GM18511 (cell line): Measurements from ENCODE around the gene FMO5.
"Not testable (repeated sequence)": the region's sequence is repeated elsewhere in the genome, so short reads cannot be mapped to it uniquely, and the experiment has no call there.

Experiments used
- ATAC-seq: cut with Tn5 transposase; IDR thresholded peaks from one replicate; pipeline ENCODE4 v1.9.1; 2021; ENCODE audit warnings: mild to moderate bottlenecking, moderate library complexity; ENCODE audit not compliant: unreplicated experiment

FMO5 gene

GRCh38 chr1:147240131-147240721 lies 15.1 kb upstream of the FMO5 start:
- not testable (repeated sequence) for ATAC-seq

- no peak for ATAC-seq
Observed at GRCh38 chr1:147238925-147239820, 14.0 kb upstream of the FMO5 start.

GRCh38 chr1:147238053-147238902 lies 13.1 kb upstream of the FMO5 start:
- no peak for ATAC-seq

- ATAC-seq, result no peak
Observed at GRCh38 chr1:147236959-147237791, 12.0 kb upstream of the FMO5 start.

GRCh38 chr1:147236448-147236847 lies 11.3 kb upstream of the FMO5 start:
- ATAC-seq, result no peak

DNA sequence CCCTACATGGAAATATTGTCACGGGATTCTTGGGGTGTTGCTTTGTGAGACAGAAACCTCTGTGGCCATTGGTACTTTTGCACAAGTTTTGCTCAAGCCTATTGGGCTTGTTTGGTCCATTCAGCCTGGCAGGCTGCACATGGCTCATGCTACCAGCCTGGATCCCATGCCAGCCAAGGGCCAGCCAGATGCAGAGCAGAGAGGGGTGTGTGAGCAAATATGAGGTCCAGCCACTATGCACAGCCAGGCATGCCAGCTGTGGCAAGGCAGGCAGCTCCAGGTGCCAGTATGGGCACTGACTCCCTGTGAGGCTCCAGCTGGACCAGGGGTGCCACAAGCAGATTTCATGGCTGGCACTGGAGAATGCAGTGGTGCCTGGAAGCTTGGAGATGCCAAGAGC lies 10.7 kb upstream of the FMO5 start:
- ATAC-seq, result no peak

DNA sequence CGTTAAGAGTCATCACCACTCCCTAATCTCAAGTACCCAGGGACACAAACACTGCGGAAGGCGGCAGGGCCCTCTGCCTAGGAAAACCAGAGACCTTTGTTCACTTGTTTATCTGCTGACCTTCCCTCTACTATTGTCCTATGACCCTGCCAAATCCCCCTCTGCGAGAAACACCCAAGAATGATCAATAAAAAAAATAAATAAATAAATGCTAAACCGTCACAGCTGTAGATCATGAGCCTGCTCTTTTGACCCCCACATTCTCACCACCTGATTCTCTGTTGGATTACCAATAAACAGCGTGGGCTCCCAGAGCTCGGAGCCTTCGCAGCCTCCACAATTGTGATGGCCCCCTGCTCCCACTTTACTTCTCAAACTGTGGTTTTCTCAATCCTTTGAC lies 8.8 kb upstream of the FMO5 start:
- not testable (repeated sequence) for ATAC-seq

DNA sequence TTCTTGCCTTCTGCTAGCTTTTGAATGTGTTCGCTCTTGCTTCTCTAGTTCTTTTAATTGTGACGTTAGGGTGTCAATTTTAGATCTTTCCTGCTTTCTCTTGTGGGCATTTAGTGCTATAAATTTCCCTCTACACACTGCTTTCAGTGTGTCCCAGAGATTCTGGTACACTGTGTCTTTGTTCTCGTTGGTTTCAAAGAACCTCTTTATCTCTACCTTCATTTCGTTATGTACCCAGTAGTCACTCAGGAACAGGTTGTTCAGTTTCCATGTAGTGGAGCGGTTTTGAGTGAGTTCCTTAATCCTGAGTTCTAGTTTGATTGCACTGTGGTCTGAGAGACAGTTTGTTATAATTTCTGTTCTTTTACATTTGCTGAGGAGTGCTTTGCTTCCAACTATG lies 5.9 kb upstream of the FMO5 start:
- not testable (repeated sequence) for ATAC-seq

DNA sequence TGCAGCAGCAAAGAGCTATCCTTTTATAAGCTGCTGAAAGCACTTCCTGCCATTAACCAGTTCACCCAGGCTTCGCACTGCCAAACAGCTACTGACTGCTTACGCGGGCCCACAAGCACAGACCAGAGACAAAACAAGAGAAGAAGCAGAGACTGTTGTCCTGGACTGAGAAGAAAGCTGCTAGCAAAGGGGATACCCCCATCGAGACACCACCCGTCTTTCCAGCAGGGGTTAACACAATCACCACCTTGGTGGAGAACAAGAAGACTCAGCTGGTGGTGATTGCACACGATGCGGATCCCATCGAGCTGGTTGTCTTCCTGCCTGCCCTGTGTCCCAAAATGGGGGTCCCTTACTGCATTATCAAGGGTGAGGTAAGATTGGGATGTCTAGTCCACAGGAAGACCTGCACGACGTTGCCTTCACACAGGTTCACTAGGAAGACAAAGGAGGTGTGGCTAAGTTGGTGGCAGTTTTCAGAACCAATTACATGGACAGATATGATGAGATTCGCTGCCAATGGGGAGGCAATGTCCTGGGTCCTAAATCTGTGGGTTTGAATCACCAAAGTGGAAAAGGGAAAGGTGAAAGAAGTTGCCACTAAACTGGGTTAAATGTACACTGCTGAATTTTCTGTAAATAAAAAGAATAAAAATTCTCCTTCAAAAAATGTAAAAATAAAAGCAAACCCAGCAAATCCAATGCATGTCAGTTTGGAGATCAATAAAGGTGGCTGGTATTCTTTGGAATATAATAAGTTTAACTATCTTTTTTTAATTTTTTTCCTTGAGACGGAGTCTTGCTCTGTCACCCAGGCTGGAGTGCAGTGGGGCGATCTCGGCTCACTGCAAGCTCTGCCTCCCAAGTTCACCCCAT lies 1.2 kb downstream of the FMO5 start:
- ATAC-seq, result no peak

GRCh38 chr1:147218606-147219005 lies 6.5 kb downstream of the FMO5 start:
- ATAC-seq, result no peak

DNA sequence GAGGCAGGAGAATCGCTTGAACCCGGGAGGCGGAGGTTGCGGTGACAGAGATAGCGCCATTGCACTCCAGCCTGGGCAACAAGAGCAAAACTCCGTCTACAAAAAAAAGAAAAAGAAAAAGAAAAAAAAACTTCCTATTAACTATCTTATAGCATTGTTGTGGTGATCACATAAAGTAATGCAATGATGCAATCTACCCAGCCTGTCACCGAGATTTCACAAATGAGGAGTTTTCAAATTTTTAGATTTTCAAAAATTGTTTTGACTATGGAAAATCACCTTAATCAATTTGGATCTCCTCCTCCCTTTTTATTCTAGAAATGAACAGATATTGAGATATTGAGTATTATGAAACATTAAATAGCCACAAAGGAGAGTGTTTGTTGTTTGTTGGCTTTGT lies 8.0 kb downstream of the FMO5 start:
- no peak for ATAC-seq

DNA sequence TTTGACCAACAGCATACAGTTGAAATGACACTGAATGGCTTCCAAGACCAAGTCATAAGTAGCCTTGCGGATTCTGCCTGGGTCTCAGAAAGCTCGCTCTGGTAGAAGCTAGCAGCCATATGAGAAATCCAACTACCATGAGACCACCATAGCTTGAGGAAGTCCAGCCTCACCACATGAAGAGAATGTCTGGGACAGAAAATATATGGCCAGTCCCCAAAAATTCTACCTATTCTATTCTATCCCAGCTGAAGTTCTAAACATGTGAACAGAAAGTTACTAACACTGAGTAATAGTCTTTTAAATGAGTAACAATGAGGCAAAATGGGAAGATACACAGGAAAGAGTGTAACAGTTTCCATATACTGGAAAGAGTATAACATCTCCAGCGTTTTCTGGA lies 9.0 kb downstream of the FMO5 start:
- ATAC-seq, result no peak

GRCh38 chr1:147215540-147215916 lies 9.6 kb downstream of the FMO5 start:
- no peak for ATAC-seq

DNA sequence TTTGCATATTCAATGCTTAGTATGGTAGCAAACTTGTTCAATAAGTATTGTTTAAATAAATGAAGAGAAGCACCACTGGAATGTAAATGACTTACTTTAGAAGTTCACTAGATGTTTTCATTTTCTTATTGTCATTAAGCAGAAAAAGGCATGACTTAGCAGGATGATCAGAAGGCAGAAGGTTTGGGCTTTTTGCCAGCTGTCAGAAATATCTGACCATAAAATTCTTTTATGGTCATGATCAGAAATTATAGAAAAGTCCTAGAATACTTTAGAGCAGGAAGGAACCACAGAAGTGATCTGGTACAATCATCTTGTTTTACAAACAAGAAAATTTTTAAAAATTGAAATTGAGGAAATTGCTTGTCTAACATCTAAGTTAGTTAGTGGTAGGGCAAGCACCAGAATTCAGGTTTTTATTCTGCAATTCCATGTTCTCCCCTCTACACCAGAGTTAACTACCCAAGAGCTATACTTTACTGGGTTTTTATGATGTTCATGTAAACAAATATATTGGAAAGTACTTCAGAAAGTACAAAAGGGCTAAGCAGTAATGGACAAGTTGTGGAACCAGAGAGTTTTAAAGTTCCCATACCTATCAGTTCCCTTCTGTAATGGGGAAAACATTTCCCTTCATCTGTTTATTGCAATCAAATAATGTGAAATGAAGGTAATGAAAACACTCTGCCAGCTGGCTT lies 10.1 kb downstream of the FMO5 start:
- ATAC-seq, result no peak

GRCh38 chr1:147214325-147214724 lies 10.8 kb downstream of the FMO5 start:
- ATAC-seq, result no peak

DNA sequence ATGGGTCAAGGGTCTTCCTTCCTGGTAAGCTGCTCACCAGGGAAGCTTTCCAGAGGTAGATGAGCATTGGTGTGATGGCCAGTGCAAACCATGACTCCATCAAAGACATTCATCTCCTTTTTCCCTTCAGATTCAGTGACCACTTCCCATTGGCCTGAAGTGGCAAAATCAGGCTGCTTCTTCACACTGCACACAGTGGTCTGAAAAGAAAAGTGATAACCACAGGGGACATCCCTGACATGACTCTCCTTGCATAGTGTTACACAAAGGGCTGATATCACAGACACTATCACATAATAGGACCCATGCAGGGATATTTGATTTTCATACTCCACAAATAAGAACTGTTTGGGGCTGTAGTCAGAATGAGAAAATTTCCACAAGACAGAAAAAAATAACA lies 11.9 kb downstream of the FMO5 start:
- ATAC-seq, result no peak

- no peak for ATAC-seq
Observed at GRCh38 chr1:147211577-147211976, 13.6 kb downstream of the FMO5 start.

- no peak for ATAC-seq
Observed at GRCh38 chr1:147210987-147211386, 14.2 kb downstream of the FMO5 start.
